ENCODE results near the gene ATRNL1.

DNA sequence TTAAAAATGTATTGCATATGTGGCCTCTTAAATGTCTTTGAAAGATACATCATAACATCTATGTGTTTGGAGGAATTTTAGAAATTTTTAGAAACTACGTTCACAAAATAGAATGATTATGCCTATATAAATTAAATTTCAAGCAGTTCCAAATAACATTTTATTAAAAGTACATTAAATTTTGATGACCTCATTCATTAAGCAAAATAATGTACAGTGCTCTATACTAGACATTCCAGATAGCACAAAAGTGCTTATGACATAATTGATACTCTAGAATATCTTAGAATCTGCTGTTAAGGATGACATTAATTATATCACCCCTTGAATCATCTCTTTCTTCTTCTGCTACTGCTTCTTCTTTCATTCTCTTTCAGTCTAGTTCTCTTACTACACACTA is 650.9 kb downstream of the ATRNL1 start:
- no peak for TF ChIP-seq EP300 (IDR thresholded peaks at IDR 0.05)
- TF ChIP-seq, protein P1, sequence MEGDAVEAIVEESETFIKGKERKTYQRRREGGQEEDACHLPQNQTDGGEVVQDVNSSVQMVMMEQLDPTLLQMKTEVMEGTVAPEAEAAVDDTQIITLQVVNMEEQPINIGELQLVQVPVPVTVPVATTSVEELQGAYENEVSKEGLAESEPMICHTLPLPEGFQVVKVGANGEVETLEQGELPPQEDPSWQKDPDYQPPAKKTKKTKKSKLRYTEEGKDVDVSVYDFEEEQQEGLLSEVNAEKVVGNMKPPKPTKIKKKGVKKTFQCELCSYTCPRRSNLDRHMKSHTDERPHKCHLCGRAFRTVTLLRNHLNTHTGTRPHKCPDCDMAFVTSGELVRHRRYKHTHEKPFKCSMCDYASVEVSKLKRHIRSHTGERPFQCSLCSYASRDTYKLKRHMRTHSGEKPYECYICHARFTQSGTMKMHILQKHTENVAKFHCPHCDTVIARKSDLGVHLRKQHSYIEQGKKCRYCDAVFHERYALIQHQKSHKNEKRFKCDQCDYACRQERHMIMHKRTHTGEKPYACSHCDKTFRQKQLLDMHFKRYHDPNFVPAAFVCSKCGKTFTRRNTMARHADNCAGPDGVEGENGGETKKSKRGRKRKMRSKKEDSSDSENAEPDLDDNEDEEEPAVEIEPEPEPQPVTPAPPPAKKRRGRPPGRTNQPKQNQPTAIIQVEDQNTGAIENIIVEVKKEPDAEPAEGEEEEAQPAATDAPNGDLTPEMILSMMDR (IDR thresholded peaks at IDR 0.05) = no peak
- TF ChIP-seq, protein P2, sequence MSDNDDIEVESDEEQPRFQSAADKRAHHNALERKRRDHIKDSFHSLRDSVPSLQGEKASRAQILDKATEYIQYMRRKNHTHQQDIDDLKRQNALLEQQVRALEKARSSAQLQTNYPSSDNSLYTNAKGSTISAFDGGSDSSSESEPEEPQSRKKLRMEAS (IDR thresholded peaks at IDR 0.05) = no peak
- TF ChIP-seq, protein P3, sequence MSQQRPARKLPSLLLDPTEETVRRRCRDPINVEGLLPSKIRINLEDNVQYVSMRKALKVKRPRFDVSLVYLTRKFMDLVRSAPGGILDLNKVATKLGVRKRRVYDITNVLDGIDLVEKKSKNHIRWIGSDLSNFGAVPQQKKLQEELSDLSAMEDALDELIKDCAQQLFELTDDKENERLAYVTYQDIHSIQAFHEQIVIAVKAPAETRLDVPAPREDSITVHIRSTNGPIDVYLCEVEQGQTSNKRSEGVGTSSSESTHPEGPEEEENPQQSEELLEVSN (IDR thresholded peaks at IDR 0.05; ENCODE audit: borderline replicate concordance, low read depth) = no peak
- no peak for TF ChIP-seq RFX5 (IDR thresholded peaks at IDR 0.05)
- no peak for TF ChIP-seq TFCP2L1 (CRISPR knock-in tag; IDR thresholded peaks at IDR 0.05)

Measured in A549 (cell line).